ENCODE results near the gene MT1HL1.

- TF ChIP-seq EZH2 (IDR thresholded peaks at IDR 0.05; ENCODE audit: insufficient read depth, poor library complexity, severe bottlenecking): no peak
- no peak for TF ChIP-seq EZH2phosphoT487 (IDR thresholded peaks at IDR 0.05; ENCODE audit: insufficient read depth, low read depth)
Measured at GRCh38 chr1:237013608-237014007, 9.4 kb upstream of the MT1HL1 start.

All from GM23248 (cell line).